GM15510 (cell line): ENCODE data around the gene EPB41L2.

Experiments
- POLR2A ChIP-seq: IDR thresholded peaks from 3 replicates; pipeline ENCODE4 v1.6.1; 2011; ENCODE audit warnings: borderline replicate concordance; ENCODE audit not compliant: insufficient read length; ENCODE audit errors: extremely low read depth

EPB41L2 gene

DNA sequence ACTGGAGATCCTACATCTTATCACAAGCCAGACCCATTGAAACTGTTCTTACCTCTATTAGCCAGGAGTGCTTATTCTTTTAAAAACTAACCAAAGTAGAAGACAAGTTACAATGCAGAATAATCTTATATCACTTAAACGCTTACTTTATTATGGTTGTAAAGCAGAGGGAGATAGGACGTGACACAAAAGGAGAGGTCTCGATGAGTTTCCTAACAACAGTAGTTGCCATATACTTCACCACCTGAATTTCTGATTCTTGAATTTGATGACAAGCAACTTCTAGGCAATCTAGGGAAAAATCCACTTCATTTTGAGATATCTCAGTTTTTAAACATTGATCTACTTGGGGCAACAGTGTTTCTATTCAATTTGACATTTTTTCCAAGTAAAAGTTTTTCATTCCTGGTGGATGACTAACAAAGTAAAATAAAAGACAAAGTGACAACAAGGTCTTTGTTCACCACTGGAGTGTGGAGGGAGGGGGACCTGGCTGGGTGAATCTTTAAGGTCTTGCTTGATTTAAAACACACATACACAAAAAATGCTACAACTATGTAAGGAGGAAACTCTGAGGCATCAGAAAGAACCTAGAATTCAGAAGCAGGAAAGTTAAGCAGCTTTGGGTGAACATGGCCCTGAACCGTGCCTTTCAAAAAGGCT, 125.0 kb downstream of the EPB41L2 start:
- TF ChIP-seq POLR2A = no peak

DNA sequence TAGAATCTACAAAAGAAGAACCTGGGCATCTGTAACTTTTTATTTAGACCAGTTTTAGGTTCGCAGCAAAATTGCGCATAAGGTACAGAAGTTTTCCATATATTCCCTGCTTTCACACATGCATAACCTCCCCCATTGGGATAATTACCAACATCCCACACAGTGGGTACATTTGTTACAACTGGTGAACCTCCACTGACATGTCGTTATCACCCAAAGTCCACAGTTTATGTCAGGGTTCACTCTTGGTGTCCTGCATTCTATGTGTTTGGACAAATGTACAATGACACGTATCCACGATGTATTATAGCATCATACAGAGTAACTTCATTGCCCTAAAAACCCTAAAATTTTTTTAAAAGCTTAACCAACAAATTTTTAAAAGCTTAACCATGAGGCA, 126.1 kb downstream of the EPB41L2 start:
- TF ChIP-seq POLR2A = no peak

DNA sequence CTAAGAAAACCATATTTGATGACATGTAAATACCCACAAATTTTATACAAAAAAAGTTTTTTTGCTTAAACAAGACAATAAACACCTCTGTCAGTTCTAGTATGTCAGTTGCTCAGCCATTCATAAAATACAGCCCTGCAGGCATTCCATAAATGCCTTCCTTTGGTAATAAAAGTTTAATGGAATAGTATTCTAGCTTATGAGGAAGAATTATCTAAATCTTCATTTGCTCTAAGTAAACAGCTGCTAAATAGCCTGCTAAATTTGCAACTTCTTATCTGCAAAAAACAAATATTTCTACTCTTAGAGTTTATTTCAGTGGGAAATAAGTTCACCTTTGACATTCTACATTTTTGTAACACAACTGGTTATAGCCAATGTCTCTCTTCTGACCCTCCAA, 127.1 kb downstream of the EPB41L2 start:
- no peak for TF ChIP-seq POLR2A

DNA sequence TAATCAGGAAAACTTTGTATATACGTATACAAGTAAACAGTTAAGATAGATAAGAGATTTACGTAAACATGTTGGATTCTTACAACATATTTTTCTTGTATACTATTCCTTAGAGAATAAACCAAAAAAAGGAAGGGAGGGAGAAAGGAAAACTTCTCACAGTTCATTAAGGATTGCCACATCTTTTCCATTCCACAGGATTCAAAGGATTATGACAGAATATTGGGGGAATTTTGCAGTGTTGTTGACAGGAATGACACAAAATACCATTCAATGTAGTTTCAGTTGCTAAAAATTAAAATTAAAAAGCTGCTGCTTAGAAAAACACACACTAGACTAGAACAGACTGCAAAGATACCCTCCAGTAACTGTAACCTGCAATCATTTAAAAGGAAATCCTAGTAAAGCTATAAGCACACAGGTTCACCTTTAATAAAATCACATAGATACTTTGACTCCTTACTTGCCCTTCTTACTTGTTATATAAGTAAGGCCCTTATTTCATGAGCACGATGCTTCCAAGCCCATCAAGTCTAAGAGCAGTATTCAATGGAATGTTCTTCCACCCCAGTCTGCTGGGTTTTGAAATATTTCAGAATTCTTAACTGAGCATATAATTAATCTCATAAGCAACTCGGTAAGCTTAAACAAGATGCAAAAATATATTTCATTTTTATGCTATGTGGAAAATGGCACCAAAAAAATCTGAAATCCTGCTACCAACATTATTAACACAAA, 128.0 kb downstream of the EPB41L2 start:
- TF ChIP-seq POLR2A = no peak

DNA sequence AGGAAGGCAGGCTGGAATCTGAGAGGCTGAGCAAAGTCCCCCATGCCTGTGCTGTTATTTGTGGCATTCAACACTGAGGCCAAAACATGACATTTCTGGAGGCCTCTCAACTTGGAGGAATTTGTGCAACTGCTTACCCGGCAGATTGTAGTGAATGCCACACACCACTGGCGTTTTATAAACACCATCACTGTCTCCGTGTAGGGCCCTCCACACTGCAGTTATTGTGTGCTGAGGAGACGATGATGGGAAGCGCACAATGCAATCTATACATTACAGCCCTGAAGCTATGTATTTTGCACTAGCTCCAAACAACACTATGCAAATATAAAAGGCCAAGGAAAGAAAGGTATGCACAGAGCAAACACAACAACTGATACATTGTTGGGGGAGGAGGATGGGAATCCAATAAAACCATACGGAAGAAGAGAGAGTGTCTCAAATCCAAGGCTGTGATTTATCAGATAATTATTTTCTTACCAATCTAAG, 129.3 kb downstream of the EPB41L2 start:
- no peak for TF ChIP-seq POLR2A

DNA sequence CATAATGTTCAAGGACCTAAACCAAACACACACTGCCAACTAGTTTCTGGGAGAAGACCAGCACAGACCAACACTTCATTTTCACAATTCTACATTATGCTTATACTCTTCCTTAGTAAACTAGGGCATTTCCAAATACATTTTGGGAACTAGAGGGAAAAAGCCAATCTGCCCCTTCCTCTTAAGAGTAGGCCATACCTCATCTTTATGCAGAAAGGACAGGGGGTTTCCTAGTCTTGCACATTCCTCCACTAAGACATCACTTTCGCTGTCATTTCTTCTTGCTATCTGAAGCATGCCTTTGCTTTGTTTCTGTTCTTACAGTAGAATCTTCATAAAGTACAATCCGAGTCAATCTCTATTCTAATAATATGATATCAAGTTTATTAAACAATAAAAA, 130.1 kb downstream of the EPB41L2 start:
- TF ChIP-seq POLR2A = no peak

DNA sequence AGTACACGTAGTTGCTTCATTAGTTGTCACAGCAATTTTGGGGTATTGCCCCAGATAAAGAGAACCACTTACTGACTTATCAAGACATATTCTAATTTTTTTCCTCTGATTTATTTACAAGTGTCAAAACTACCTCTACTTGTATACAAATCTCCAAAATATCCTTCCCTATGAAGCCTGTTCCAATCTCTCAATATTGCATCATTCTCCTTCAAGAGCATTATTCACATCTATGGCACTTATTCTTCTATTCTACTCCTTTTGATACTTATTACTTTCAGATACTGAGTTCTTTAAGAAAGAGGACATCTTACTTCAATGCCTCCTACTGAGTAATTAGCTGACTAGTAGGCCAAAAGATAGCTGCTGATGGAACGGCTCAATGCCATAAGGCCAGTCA, 130.6 kb downstream of the EPB41L2 start:
- TF ChIP-seq POLR2A = no peak

DNA sequence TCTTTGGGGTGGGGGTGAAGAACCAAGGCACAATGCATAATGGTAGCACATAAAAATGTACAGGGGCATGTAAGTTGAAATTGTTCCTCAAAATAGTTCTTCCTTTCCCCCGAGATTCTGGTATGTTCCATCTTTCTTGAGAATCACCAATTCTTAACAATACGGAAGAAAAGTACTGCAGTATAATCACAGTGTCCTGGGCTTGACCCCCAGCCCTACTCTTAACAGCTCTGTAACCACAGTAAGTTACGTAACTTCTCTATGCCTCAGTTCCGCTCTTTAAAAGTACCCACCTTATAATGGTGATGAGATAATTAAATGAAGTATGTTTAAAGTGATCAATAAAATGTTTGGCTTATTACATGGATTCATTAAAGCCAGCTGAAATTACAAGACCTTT, 131.4 kb downstream of the EPB41L2 start:
- TF ChIP-seq POLR2A = no peak

DNA sequence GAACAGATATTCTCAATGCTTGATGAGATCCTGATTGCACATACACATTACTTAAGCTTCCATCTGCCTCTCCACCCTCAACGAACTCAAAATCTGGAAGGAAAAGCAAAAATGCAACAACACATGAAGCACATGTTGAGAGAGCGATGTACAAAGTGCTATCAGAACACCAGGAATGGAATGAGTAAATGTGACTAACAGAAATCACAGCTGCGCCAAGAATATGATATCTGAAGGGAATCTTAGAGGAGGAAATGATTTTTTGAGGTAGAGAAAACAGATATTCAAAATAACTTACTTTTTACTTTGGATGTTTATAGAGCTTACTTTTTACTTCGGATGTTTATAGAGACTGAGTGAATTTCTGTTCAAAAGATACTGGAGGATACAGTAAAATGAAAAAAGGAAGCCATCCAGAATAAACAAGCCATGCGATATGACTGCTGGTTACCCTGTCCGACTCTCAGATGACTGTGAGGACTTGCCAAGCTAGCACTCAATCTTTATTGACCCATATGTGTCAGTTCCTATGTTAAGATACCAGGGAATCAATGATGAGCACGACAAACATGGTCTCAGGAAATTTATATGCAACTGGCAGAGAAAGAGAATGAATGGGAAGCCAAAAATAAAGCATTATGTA, 133.9 kb downstream of the EPB41L2 start:
- TF ChIP-seq POLR2A = no peak

DNA sequence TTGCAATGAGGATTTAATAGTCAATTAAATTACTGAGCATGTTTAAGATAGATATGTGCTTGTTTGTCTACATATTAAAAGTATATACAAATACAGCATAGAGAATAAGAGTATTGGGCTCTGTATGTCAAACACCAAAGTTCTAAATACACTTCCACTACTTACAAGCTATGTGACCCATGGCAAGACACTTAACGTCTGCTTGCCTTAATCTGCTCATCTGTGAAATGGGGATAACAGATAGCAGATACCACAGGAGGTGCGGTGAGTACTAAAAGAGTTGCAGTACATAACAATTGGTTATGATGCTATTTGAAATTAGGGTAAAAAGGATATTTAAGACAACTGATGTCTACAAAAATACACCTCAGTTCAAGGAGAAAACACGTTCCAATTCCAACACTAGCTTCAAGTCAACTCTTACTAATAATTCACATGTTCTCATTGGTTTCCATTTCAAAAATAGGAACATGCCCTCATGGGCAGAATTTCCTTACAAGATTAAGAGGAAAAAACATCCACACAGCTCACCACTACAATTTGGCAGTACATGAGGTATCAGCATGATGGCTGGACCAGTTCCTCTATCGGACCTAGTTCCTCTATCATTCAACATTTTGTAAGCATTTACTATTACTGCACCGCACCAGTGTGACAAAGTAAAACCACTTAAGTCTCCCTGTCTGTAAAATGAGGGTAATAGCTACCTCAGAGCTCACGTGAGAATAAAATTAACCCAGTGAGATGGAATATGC, 134.7 kb downstream of the EPB41L2 start:
- no peak for TF ChIP-seq POLR2A

DNA sequence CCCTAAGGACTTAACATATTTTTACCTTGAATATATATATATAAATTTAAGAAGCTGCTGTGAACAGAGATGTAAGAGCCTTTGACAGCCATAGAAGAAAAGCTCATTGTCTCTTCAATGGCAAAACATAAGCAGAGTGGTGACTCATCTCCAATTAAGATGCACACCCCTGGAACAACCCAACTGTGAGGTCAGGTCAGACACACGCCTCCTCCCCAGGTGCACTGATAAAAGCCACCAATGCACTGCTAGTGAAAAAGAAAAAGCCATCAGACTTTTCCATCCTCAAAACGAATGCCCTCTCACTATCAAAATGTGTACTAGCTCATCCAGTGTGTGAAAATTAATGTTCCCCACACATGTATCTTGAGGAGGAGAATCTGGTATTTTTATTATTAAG, 135.7 kb downstream of the EPB41L2 start:
- TF ChIP-seq POLR2A = no peak

DNA sequence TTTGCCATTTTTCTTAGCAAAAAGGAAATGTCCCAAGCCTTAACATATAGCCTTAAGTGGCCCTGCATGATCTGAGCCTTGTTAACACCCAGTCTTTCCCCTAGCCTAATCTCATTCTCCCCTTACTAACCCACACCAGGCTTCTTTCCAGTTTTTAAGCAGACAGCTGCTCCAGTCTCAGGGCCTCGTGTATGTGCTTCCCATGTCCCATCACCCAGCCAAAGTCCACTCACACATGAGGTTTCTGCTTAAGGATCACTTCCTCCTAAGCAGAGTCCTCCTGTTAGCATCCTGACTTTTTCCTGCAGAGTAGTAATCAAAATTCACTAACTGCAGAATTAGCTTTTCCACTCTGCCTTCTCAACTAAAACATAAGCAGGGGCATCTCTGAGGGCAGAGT, 139.7 kb downstream of the EPB41L2 start:
- TF ChIP-seq POLR2A = no peak

DNA sequence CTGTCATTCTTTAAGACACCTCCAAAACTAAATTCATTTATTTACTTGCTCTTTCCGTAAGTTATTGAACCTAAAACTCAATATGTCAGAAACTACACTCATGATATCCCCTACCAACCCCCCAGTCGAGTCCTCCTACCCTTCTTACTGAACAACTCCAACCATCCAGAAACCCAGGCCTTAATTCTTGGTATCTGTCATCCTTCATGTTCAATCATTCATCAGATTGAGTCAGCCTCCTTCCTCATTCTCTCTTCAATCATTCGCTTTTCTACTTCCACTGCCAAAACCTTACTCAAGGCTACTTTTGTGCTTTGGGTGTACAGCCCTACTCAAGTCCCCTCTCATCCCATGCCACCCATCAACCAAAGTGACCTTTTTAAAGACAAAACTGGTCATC, 140.1 kb downstream of the EPB41L2 start:
- TF ChIP-seq POLR2A = no peak

DNA sequence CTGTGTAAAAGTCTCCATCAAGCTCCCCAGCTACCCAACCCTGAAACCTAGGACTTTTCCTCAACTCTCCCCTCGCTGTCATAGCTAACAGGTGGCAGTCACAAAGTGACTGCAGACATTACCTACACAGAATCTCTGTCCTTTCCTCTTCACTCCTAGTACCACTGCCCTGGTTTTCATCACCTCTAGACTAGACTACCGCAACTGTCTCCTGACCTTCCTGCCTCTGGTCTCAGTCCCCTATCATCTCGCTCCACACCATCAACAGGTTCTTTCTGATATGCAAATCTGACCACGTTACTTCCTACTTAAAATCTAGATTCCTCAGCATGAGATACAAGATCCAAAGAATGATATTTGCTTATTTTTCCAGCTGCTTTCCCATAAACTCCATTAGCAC, 142.1 kb downstream of the EPB41L2 start:
- no peak for TF ChIP-seq POLR2A

DNA sequence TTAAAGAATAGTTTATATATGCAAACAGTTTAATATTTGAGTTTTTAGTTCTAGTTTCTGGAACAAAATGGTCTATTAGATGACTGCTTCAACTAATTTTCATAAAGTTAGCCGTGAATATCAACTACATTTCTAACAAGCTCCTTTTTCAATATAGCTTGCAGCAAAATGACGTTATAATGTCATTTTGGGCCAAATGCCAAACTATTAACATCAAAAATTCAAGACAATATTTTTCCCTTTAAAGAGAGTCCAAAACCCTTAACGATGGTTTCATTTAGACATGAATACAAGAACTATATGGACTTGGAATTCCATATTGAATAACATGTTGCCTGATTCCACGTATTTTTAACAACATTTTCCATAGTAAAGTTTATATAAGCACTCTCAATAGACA, 144.9 kb downstream of the EPB41L2 start:
- no peak for TF ChIP-seq POLR2A

DNA sequence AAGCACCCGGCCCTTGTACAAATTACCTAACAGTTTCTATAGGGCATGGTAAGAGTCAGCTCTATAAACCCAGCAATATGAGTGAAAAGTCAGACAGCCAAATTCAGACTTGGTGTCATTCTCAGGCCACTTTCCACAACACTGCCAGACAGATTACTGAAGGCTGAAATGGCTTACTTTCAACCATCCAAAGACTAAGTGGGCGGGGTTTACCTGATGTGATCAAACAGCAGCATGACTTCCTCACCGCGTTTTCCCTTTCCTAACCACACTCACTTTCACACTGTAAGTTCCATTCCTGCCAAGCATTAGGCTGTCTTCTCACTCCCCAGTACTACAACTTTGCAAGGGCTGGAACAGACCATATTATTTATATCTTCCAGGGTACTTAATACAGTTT, 149.9 kb downstream of the EPB41L2 start:
- no peak for TF ChIP-seq POLR2A

DNA sequence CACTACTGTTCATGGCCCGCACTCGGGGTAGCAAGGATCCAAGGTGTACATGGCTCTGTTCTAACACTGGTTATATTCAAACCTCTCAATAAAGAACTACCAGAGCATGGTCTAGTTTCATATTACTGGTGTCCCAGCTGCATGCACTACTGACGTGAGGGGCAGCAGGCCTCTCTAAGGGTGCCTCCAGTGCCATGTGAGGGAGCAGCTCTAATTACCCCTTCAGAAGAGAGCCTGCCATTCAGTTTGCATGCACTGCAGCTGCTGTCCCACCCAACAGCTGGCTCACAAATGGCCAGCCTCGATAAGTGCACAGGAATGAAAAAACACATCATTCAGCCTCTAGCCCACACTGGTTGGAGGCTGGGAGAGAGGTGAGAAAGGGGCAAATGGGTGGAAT, 150.6 kb downstream of the EPB41L2 start:
- no peak for TF ChIP-seq POLR2A
